Spleen (tissue), 7 donors: Measurements from ENCODE around the gene INO80C.

ENCODE experiments used
- POLR2A ChIP-seq, 3 donors: fragments of 450-650 bp; IDR thresholded peaks; one replicate each; pipeline ENCODE4 v1.5.1; 2017; ENCODE audit warnings: antibody characterized with exemption in 3 of 3, mild to moderate bottlenecking in 1 of 3
- POLR2AphosphoS5 ChIP-seq, 3 donors: sonication (generic); formaldehyde crosslinking; IDR thresholded peaks; one replicate each; pipeline ENCODE4 v1.5.1; 2017; ENCODE audit warnings: antibody characterized with exemption in 3 of 3
- TF ChIP-seq, protein P1 (sequence below), 11 experiments: fragments of 200-600 bp in 7 of 11; fragments of 450-650 bp in 4 of 11; sonication (generic) in 4 of 11; IDR thresholded peaks in 8 of 11; conservative IDR thresholded peaks in 3 of 11; 1 replicate in 7 of 11; 2 replicates in 4 of 11; pipeline versions ENCODE4 v1.4.0 to v1.8.0; 2016 to 2021; ENCODE audit warnings: antibody characterized with exemption in 11 of 11, inconsistent platforms in 4 of 11, mild to moderate bottlenecking in 1 of 11
- donor health status: DM: no; HTN: no; CAD: no; lungs with moderate emphysema.
- donor health status: DM: no; HTN: no; CAD: no.
- donor health status: DM: no; HTN: no; CAD: no.

DNA sequence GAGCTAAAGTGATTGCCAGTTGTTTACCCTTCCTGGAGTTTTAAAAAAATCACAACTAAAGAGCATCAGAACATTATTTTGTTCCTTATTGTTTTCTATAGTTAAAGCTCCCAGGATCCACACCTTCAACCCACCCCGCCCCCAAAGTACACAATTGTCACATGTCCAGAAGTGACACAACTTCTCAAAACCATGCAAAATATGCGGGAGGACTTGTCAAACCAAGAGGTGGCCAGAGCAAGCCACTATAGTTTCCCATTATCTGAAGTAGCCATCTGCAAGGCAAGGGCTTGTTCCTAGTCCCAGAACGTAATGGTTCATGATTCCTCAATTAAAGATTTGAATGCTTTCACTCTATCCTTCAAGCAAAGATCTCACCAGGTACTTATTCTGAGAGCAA is 9.9 kb upstream of the INO80C start:
- TF ChIP-seq, protein P1, sequence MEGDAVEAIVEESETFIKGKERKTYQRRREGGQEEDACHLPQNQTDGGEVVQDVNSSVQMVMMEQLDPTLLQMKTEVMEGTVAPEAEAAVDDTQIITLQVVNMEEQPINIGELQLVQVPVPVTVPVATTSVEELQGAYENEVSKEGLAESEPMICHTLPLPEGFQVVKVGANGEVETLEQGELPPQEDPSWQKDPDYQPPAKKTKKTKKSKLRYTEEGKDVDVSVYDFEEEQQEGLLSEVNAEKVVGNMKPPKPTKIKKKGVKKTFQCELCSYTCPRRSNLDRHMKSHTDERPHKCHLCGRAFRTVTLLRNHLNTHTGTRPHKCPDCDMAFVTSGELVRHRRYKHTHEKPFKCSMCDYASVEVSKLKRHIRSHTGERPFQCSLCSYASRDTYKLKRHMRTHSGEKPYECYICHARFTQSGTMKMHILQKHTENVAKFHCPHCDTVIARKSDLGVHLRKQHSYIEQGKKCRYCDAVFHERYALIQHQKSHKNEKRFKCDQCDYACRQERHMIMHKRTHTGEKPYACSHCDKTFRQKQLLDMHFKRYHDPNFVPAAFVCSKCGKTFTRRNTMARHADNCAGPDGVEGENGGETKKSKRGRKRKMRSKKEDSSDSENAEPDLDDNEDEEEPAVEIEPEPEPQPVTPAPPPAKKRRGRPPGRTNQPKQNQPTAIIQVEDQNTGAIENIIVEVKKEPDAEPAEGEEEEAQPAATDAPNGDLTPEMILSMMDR (IDR thresholded peaks at IDR 0.05 in 8 of 11, conservative IDR thresholded peaks at IDR 0.05 in 3 of 11): no peak
- TF ChIP-seq POLR2A (IDR thresholded peaks at IDR 0.05) (no peak), POLR2AphosphoS5 (IDR thresholded peaks at IDR 0.05) (no peak)
